Stimulated activated CD4-positive, alpha-beta T cell treated with anti-CD3 and anti-CD28 coated beads, Interleukin-4, amount 100 ng/mL, for 48 hours (primary cell): ENCODE results near the gene CACUL1.
"Not testable (repeated sequence)": the region's sequence is repeated elsewhere in the genome, so short reads cannot be mapped to it uniquely, and the experiment has no call there.

Experiments
- DNase-seq, 2 donors: peaks; one replicate each; pipeline ENCODE4 v3.0.0-alpha.2; 2020; ENCODE audit warnings: low read depth in 2 of 2

The CACUL1 gene

GRCh38 chr10:118687472-118687871, 67.3 kb downstream of the CACUL1 start:
- no peak for DNase-seq

DNA sequence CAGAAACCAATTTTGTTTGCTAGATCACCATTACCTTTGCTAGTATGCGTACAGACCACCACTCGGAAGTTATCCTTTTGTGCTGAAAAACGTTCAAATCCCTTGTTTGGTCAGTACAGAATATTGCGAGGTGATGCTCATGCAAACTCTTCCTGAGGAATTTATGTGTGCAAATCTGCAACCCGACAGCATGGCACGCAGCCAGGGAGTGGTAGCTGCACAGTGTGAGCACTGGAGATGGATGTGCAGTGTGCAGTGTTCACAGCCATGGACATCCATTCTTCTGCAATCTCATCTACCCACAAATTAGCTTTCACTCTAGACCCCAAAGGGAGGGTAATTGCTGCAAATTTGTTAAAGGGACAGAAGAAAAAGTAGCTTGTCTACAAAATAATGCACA, 72.2 kb downstream of the CACUL1 start:
- no peak for DNase-seq

DNA sequence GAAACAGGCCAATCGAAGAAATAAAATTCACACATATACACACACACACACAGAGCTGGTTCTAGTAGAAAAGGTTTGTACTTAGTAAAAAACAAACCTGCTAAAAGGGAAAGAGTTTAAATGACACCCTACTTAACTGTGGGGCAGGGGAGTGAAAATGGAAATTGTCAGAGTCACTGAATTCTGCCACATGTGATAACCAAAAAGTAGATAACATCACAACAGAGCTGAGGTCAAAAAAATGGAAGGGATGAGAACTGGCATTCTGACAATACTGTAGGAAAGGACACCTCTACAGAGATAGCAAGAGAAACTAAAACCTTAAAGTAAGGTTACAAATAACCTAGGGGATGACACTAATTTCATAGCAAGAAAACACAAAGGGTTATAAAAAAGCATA, 74.6 kb downstream of the CACUL1 start:
- DNase-seq, result no peak

DNA sequence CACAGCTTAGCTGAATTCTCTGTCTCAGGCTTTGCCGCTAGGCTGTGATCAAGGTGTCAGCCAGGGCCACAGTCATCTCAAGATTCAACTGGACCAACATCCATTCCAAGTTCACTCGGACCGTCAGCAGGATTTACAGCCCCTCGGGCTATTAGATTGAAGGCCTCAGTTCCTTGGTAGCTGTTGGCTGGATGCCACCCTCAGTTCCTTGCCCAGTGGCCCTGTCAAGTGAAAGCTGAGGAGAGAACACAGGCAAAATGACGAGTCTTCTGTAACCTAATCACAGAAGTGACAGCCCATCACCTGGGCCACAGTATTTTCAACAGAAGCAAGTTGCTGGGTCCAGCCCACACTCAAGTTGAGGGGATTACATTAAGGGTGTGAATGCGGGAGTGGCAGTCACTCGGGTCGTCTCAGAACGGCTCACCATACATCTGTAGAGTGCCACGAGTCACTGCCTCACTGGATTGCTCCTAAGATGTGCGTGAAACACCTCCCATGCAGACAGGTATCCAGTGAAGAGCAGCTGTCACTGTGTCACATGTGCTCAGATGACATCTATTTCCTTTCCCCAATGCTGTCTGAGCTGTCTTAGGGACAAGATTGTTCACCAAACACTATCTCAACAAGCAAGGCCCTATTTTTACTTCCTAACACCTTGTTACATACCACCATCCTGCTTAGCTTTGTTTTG, 80.4 kb downstream of the CACUL1 start:
- no peak for DNase-seq

- DNase-seq, result no peak
These were observed 81.7 kb downstream of the CACUL1 start for GRCh38 chr10:118672766-118673715.

DNA sequence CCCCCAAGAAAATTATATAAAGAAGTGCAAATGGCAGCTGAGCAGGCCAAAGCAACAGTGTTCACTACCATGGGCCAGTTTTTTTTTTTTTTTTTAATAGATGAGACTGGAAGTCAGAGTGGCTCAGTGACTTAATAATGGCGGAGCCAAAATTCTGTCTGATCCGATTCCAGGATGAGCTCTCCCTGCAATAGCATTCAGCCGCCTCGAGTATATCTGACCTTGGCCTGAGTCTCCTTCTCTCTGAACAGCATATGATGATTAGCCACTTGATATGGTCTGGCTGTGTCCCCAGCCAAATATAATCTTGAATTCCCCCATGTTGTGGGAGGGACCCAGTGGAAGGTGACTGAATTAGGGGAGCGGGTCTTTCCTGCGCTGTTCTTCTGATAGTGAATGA, 82.6 kb downstream of the CACUL1 start:
- no peak for DNase-seq

DNA sequence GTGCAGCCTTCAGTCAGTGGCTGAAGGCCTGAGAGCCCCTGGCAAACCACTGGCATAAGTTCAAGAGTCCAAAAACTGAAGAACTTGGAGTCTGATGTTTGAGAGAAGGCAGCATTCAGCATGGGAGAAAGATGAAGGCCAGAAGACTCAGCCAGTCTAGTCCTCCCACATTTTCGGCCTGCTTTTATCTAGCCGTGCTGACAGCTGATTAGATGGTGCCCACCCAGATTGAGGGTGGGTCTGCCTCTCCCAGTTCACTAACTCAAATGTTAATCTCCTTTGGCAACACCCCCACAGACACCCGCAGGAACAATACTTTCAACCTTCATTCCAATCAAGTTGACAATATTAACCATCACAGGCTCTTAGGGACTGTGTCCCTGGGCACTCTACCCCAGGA, 83.5 kb downstream of the CACUL1 start:
- not testable (repeated sequence) for DNase-seq

- no peak for DNase-seq
These were observed 84.2 kb downstream of the CACUL1 start for GRCh38 chr10:118670472-118671124.

- no peak for DNase-seq
These were observed 84.9 kb downstream of the CACUL1 start for GRCh38 chr10:118669835-118670234.

- DNase-seq, result no peak
These were observed 85.6 kb downstream of the CACUL1 start for GRCh38 chr10:118669020-118669791.

DNA sequence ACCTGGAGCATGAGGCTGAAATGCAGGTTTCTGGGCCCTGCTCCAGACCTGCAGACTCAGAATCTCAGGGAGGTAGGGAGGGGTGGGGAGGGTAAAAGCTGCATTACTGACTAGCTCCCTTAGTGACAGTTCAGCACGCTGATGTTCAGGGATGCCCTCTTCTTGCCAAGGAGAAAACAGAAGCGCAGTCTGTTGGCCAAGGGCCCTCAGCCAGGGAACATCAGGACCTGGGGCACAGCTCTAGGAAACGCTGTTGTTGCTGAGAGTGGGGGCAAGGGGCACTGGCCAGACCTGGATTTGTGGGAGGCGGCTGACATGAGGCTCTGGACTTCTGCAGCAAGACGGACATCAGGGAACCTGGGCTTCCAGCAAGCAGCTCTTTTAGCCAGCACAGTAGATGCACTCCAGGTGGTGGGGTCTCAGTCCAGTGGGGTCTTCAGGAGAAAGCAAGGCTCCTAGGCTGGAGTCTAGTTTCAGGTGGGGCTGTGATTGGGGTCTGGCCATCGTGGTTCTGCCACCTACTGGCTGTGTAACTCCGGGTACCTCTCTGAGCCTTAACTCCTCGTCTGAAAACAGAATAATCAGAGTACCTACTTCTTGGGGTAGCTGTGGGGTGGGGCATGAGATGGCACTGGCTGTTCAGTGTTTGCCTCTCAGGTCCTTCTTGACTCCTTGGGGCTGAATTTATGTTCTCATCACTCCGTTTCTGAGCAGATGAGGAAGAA, 86.4 kb downstream of the CACUL1 start:
- no peak for DNase-seq

DNA sequence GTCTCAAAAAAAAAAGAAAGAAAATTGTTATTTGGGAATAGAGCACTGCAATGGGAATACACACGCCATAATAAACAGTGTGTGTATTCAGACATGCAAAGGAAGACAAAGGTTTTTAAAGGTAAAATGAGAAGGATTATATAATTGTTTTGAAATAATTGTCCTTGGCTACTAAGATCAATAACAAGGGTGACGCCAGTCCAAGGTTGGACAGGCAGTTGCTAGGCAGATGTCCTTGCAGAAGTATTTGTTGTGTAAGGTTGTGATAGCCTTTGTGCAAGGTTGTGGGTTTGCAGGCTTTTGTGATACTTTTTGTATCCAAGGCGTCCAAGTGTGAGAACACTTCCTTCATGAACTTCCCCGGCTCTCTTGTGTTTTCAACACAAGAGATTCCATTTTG, 87.0 kb downstream of the CACUL1 start:
- no peak for DNase-seq

- DNase-seq, result no peak
These were observed 88.4 kb downstream of the CACUL1 start for GRCh38 chr10:118666350-118666749.

DNA sequence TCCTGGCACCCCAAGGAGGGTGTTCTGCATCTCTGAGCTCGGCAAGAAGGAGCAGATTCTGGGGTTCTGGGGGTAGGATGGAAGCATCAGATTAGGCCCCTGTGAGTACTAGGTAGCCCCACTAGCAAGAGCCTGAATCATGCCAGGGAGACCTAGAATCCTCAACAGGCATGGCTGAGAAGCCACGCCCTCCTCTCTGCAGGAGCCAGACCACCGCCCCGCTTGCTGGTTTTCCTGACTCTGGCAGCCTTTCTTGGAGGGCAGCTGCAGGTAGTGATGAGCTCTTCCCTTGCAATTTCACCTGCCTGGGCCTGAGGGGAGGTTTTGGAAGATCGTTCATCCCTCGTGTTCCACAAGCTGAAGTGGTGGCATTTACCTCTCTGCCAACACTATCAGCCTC, 90.4 kb downstream of the CACUL1 start:
- no peak for DNase-seq

DNA sequence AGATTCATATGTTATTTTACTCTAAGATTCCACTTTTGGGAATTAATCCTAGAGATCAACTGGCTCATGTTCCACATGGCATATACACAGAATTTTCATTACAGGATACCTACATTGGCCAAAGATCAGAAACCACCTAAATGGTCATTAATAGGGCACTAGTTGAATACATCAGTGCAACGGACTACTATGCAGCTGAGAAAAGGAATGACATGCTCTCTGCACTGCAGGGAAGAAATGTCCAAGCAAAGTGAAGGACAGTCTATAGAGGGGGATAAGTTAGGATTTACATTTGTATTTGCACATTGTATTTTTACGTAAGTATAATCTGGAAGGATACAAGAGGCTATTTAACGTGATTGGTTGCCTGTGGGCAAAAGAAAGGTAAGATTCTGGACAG, 91.6 kb downstream of the CACUL1 start:
- no peak for DNase-seq

GRCh38 chr10:118662228-118663035, 92.3 kb downstream of the CACUL1 start:
- DNase-seq, result no peak

DNA sequence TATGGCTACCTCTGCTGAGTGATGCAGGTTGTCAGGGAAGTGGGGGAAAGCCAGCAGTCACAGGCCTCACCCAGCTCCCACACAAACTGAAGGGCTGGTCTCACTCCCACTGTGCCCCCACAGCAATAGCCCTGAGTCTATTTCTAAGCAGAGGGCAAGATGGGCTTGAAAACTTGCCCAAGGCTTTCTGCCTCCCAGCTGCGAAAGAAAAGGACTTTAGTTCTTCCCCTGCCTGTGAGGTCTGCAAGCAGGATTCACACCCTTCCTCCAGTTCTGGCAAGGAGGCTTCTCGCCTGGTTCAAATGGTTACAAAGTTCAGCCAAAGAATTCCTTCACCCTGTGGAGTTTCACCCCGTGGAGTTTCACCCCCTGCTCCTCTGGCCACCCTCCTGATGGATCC, 96.0 kb downstream of the CACUL1 start:
- no peak for DNase-seq

- not testable (repeated sequence) for DNase-seq
These were observed 96.6 kb downstream of the CACUL1 start for GRCh38 chr10:118658168-118658567.

- DNase-seq, result not testable (repeated sequence)
These were observed 109.5 kb downstream of the CACUL1 start for GRCh38 chr10:118645294-118645693.

DNA sequence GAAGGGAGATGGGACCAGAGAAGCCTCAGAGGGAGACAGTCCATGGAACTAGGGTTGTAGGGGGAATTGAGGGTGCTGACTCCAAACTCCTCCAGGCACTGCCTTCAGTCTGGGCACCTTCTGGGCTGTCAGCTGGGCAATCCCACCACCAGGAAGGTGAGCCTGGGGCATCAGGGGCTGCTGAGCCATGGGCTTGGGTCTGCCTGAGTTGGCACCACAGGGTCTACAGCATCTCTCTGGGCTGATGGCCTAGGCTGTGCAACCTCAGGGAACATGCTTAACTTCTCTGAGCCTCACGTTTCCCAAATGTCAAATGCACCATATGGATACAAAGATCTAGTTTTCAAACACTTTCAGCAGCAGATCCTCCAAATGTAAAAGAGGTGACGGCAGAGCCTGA, 112.5 kb downstream of the CACUL1 start:
- DNase-seq, result no peak
